ENCODE data around the gene SUPT20H. TPM values are rescaled to one million over a fixed set of nuclear protein-coding genes. Genes with fewer than 3 reads are reported as not detected.

The SUPT20H gene
- total and polyA plus RNA-seq, 4 experiments from 2014 or later, result 59.9 to 105 (median 85.1) TPM

DNA sequence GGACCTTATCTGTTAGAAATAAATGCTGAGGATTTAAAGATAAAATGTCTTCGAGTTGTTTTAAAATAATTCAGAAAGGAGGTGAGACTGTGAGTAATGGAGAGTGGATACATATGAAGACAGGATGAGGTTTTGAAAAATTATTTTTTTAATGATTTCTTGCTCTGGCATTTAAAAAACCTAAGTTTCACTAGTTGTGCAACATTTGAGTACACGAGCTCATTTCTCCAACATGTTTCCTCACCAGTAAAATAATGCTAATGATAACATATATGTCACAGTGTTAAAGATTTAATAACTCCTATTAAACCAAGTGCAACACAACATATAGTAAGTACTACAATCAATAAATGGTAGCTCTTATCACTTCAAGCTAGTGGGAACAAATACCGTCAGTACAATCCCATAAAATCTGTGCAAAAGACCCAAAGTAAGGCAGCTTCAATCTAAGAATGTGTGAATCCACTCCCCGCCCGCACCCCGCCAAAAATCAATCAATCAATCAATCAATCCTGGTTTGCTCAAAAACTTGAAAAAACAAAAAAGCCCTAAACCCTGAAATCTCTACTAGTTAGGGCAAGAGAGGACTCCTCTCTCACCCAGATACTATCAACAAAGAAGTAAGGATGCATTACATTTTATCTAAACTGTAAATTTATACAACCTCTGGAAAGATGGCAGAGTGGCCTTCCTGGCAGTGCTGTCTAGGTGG lies 61.6 kb downstream of the SUPT20H start:
- DNase-seq, result no peak
- peaks cover 26% of the 10 kb centered on the region for H3K36me3 ChIP-seq (ENCODE audit: insufficient read depth, low read length)
- peak overlapping the region; percentile 90 to 91 for H3K4me3 ChIP-seq (ENCODE audit: low read length in 2 of 2)
- no peaks in the 10 kb centered on the region for H3K27me3 ChIP-seq (ENCODE audit: insufficient read depth, low read length)
- peaks cover 25 to 62% of the 10 kb centered on the region in 2 donors for H3K36me3 Mint-ChIP-seq
- peaks cover 27 to 64% (median 38%) of the 10 kb centered on the region in 4 donors for H3K4me1 Mint-ChIP-seq
- H3K9me3 ChIP-seq (ENCODE audit: control insufficient read depth in 1 of 2, low read length in 2 of 2), result no peaks in the 10 kb centered on the region
- peak overlapping the region; percentile 94 to 100 (median 100) for H3K27ac Mint-ChIP-seq
- intact Hi-C loops (cut with micrococcal nuclease), result no loop called here
- H3K27me3 Mint-ChIP-seq, result no peaks in the 10 kb centered on the region
- ChIA-PET CTCF (ENCODE audit: partially characterized antibody) (interaction anchor here (1.0 to 1.1 kb wide), 2 partner anchors 14 to 16 kb away, joined by 3 to 5 read pairs; no protein-coding TSS in a partner anchor), POLR2A (ENCODE audit: partially characterized antibody) (no interaction called here)
- H3K4me3 Mint-ChIP-seq, result peak overlapping the region; percentile 98 to 100 (median 100)
- peaks cover 0 to 13% (median 0%) of the 10 kb centered on the region in 8 donors for H3K9me3 Mint-ChIP-seq
- peaks cover 32% of the 10 kb centered on the region for H3K4me1 ChIP-seq (ENCODE audit: insufficient read depth, low read length)
- peak overlapping the region; percentile 92 for H3K27ac ChIP-seq (ENCODE audit: low read depth, low read length)

DNA sequence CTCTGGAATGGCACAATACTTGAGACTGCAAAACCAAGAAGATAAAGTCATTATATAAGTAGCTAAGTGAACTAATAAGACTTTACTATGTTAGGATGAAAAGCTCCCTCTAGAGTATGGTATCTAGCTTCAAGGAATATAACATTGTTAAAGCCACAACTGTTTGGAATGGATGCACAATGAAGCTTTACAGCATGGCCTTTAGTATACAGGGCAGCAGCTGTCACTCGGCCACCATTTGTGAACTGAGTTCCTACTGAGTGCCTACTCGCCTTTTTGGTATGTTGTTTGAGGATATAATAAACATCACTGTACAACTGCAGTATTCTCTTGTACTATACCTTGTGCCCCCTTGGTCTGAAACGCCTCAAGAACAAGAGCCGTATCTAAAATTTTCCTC lies 67.1 kb downstream of the SUPT20H start:
- no peaks in the 10 kb centered on the region for H3K9me3 Mint-ChIP-seq
- no peaks in the 10 kb centered on the region for H3K9me3 ChIP-seq (ENCODE audit: control insufficient read depth in 1 of 2, low read length in 2 of 2)
- peaks cover 9 to 22% (median 13%) of the 10 kb centered on the region in 4 donors for H3K4me1 Mint-ChIP-seq
- H3K27ac Mint-ChIP-seq, result no peak overlapping the region
- H3K4me3 Mint-ChIP-seq, result no peak overlapping the region
- ChIA-PET POLR2A (ENCODE audit: partially characterized antibody) (interaction anchor here (4.3 kb wide), 1 partner anchor 8 kb away, joined by 19 read pairs; the partner anchor contains the start of genes ALG5 and EXOSC8), CTCF (ENCODE audit: partially characterized antibody) (interaction anchor here (1.0 to 1.9 kb wide), 2 partner anchors 10 to 77 kb away, joined by 3 to 8 read pairs; no protein-coding TSS in a partner anchor)
- H3K27me3 Mint-ChIP-seq, result no peaks in the 10 kb centered on the region
- DNase-seq, result no peak
- H3K4me1 ChIP-seq (ENCODE audit: insufficient read depth, low read length), result peaks cover 8% of the 10 kb centered on the region
- intact Hi-C loops (cut with micrococcal nuclease), result no loop called here
- H3K36me3 ChIP-seq (ENCODE audit: insufficient read depth, low read length), result peaks cover 66% of the 10 kb centered on the region
- H3K27ac ChIP-seq (ENCODE audit: low read depth, low read length), result no peak overlapping the region
- H3K27me3 ChIP-seq (ENCODE audit: insufficient read depth, low read length), result no peaks in the 10 kb centered on the region
- H3K36me3 Mint-ChIP-seq, result peaks cover 59 to 77% of the 10 kb centered on the region in 2 donors
- no peak overlapping the region for H3K4me3 ChIP-seq (ENCODE audit: low read length in 2 of 2)

DNA sequence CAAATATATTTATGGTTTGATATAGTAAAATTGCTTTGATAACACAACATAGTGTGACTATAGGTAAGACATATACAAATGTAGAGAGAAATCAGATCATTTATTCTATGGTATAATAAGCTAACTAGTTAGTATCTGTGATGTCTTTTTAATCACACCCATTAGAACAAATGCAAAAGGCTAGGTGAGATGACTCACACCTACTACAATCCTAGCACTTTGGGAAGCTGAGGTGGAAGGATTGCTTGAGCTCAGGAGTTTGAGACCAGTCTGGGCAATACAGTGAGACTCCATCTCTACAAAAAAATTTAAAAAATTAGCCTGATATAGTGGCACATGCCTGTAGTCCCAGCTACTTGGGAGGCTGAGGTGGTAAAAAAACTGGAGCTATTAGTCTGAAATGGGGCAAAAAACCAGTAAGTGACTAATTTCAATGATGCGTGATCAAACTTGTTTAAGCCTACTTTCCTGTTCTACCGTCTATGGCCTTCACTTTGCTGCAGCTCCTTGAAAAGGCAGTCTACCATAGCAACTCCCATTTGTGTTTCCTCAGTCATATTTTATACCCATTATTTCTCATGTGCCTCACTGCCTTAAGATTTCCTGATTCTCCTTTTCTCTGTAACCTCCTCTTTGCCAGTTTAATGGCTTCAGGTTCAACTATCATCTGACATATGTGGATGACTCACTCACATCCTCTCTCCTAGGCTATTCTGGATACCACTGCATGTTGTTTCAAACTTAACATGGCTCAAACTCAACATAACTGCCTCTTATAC lies 72.8 kb downstream of the SUPT20H start:
- no peaks in the 10 kb centered on the region for H3K27me3 Mint-ChIP-seq
- Histone ChIP-seq H3K36me3 (ENCODE audit: insufficient read depth, low read length) (peaks cover 70% of the 10 kb centered on the region), H3K4me1 (ENCODE audit: insufficient read depth, low read length) (no peaks in the 10 kb centered on the region), H3K9me3 (ENCODE audit: control insufficient read depth in 1 of 2, low read length in 2 of 2) (no peaks in the 10 kb centered on the region), H3K27me3 (ENCODE audit: insufficient read depth, low read length) (no peaks in the 10 kb centered on the region), H3K4me3 (ENCODE audit: low read length in 2 of 2) (no peak overlapping the region), H3K27ac (ENCODE audit: low read depth, low read length) (no peak overlapping the region)
- H3K36me3 Mint-ChIP-seq, result peaks cover 43 to 82% of the 10 kb centered on the region in 2 donors
- peaks cover 0 to 6% (median 1%) of the 10 kb centered on the region in 4 donors for H3K4me1 Mint-ChIP-seq
- ChIA-PET CTCF (ENCODE audit: partially characterized antibody) (no interaction called here), POLR2A (ENCODE audit: partially characterized antibody) (no interaction called here)
- DNase-seq, result no peak
- intact Hi-C loops (cut with micrococcal nuclease), result no loop called here
- peak overlapping the region in 2 of 7 donors; percentile 31 to 65 for H3K27ac Mint-ChIP-seq
- no peak overlapping the region for H3K4me3 Mint-ChIP-seq
- H3K9me3 Mint-ChIP-seq, result no peaks in the 10 kb centered on the region

DNA sequence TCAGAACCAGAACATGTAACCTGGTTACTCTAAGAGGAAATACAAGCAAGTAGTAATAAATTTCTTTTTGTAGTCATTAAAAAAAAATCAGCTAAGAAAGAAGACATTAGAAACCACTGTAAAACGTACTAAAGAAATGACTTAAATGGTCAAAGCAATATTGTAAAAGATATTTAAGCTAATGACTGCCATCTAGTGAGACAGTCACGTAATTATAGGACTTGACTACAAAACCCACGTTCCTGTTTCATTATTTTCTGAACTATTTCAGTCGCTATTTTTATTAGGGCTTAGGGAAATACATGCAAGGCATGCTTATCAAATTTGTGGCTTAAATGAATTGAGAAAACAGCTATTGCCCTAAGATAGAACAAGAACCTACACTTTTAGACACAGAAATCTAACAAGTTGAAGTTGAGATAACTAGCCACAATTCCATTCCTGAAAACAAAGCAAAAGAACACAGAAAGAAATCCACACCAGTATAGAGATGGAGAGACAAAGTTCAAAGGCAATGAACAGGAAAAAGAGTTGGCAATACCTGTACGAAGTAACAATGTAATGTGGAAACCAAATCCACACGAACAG lies 78.2 kb downstream of the SUPT20H start:
- Mint-ChIP-seq H3K9me3 (no peaks in the 10 kb centered on the region), H3K36me3 (peaks cover 27 to 55% of the 10 kb centered on the region in 2 donors), H3K27me3 (no peaks in the 10 kb centered on the region), H3K4me3 (no peak overlapping the region), H3K27ac (peak overlapping the region in 1 of 7 donors; percentile 37), H3K4me1 (peaks cover 0 to 5% (median 1%) of the 10 kb centered on the region in 4 donors)
- no peak overlapping the region for H3K4me3 ChIP-seq (ENCODE audit: low read length in 2 of 2)
- H3K27me3 ChIP-seq (ENCODE audit: insufficient read depth, low read length), result no peaks in the 10 kb centered on the region
- POLR2A ChIA-PET (ENCODE audit: partially characterized antibody), result interaction anchor here (1.5 to 3.4 kb wide), 2 partner anchors 18 to 20 kb away, joined by 6 to 15 read pairs; partner anchors contain the start of genes ALG5 and EXOSC8
- no peaks in the 10 kb centered on the region for H3K4me1 ChIP-seq (ENCODE audit: insufficient read depth, low read length)
- peak in 1 of 5 donors; percentile 2 for DNase-seq
- H3K36me3 ChIP-seq (ENCODE audit: insufficient read depth, low read length), result peaks cover 27% of the 10 kb centered on the region
- intact Hi-C loops (cut with micrococcal nuclease), result loop anchor here (5.0 kb wide), 1 partner anchor 559 kb away; no protein-coding TSS in a partner anchor
- CTCF ChIA-PET (ENCODE audit: partially characterized antibody), result interaction anchor here (0.7 to 1.6 kb wide), 9 partner anchors 9 to 562 kb away, joined by 3 to 6 read pairs (median 3); no protein-coding TSS in a partner anchor
- no peaks in the 10 kb centered on the region for H3K9me3 ChIP-seq (ENCODE audit: control insufficient read depth in 1 of 2, low read length in 2 of 2)
- H3K27ac ChIP-seq (ENCODE audit: low read depth, low read length), result no peak overlapping the region

DNA sequence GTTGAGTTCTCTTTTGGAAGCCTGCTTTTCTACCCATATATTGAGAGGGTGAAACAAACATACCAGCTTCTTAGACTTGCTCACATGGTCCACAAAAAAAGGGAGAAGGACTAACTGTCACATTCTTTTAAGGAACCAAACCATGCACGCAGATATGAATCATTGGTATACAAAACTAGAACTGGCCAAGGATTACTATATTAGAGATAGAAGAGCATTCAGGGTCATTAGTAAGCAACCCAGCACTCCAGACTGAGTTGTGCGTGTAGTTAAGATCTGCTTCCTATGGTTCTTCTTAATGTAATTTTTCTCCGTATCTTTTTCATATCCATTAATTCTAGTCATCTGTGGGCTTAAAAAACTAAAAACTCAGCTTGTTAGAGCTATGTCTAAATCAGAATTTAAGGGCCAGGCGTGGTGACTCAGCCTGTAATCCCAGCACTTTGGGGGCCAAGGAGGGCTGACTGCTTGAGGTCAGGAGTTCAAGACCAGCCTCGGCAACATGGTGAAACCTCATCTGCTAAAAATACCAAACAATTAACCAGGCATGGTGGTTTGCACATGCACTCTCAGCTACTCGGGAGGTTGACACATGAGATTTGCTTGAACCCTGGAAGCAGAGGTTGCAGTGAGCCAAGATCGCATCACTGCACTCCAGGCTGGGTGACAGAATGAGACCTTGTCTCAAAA lies 80.0 kb downstream of the SUPT20H start:
- POLR2A ChIA-PET (ENCODE audit: partially characterized antibody), result interaction anchor here (1.0 to 3.4 kb wide), 2 partner anchors 21 to 22 kb away, joined by 3 to 15 read pairs; partner anchors contain the start of gene EXOSC8
- intact Hi-C loops (cut with micrococcal nuclease), result loop anchor here (5.0 kb wide), 1 partner anchor 557 kb away; no protein-coding TSS in a partner anchor

DNA sequence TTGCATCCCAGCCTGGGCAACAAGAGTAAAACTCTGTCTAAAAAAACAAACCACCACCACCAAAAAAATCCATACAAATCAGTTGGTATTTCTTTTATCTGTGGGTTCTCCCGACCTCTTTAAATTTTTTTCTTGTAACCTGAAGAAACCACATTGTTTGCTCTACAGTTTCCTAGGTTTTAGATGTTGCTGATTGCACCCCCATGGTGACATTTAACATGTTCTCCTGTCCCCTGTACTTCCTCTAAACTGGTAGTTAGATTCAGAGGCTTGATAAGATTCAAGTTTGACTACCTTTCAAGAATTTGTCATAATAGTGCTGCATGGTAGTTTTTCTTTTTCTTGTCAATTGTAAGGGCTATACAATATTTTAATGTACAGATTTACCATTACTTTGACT lies 84.3 kb downstream of the SUPT20H start:
- Mint-ChIP-seq H3K27me3 (no peaks in the 10 kb centered on the region), H3K36me3 (peaks cover 29 to 44% of the 10 kb centered on the region in 2 donors), H3K4me1 (peaks cover 0 to 5% (median 2%) of the 10 kb centered on the region in 4 donors), H3K4me3 (no peak overlapping the region), H3K27ac (peak overlapping the region in 1 of 7 donors; percentile 27), H3K9me3 (peaks cover 0 to 5% (median 0%) of the 10 kb centered on the region in 8 donors)
- no peaks in the 10 kb centered on the region for H3K27me3 ChIP-seq (ENCODE audit: insufficient read depth, low read length)
- no peaks in the 10 kb centered on the region for H3K4me1 ChIP-seq (ENCODE audit: insufficient read depth, low read length)
- H3K36me3 ChIP-seq (ENCODE audit: insufficient read depth, low read length), result peaks cover 9% of the 10 kb centered on the region
- intact Hi-C loops (cut with micrococcal nuclease), result no loop called here
- no peaks in the 10 kb centered on the region for H3K9me3 ChIP-seq (ENCODE audit: control insufficient read depth in 1 of 2, low read length in 2 of 2)
- DNase-seq, result no peak
- H3K4me3 ChIP-seq (ENCODE audit: low read length in 2 of 2), result no peak overlapping the region
- ChIA-PET POLR2A (ENCODE audit: partially characterized antibody) (no interaction called here), CTCF (ENCODE audit: partially characterized antibody) (no interaction called here)
- H3K27ac ChIP-seq (ENCODE audit: low read depth, low read length), result no peak overlapping the region

More for the DNA sequence above, 80.0 kb downstream of the SUPT20H start:
- Histone ChIP-seq H3K27ac (ENCODE audit: low read depth, low read length) (no peak overlapping the region), H3K9me3 (ENCODE audit: control insufficient read depth in 1 of 2, low read length in 2 of 2) (no peaks in the 10 kb centered on the region), H3K27me3 (ENCODE audit: insufficient read depth, low read length) (no peaks in the 10 kb centered on the region), H3K4me3 (ENCODE audit: low read length in 2 of 2) (no peak overlapping the region), H3K36me3 (ENCODE audit: insufficient read depth, low read length) (peaks cover 21% of the 10 kb centered on the region), H3K4me1 (ENCODE audit: insufficient read depth, low read length) (no peaks in the 10 kb centered on the region)
- DNase-seq, result no peak
- CTCF ChIA-PET (ENCODE audit: partially characterized antibody), result interaction anchor here (0.7 to 1.2 kb wide), 3 partner anchors 15 to 633 kb away, joined by 3 read pairs; no protein-coding TSS in a partner anchor
- no peak overlapping the region for H3K4me3 Mint-ChIP-seq
- peaks cover 0 to 5% (median 0%) of the 10 kb centered on the region in 8 donors for H3K9me3 Mint-ChIP-seq
- no peak overlapping the region for H3K27ac Mint-ChIP-seq
- no peaks in the 10 kb centered on the region for H3K27me3 Mint-ChIP-seq
- H3K4me1 Mint-ChIP-seq, result peaks cover 0 to 5% (median 3%) of the 10 kb centered on the region in 4 donors
- H3K36me3 Mint-ChIP-seq, result peaks cover 26 to 51% of the 10 kb centered on the region in 2 donors

Measured in CD4-positive, alpha-beta memory T cell (primary cell).